Loucy (cell line): ENCODE results near the gene KCNK7.

Experiments
- CTCF ChIP-seq: fragments of 200-600 bp; sonication (generic); conservative IDR thresholded peaks from 2 replicates; pipeline ENCODE4 v1.5.1; 2014; ENCODE audit warnings: mild to moderate bottlenecking, antibody characterized with exemption, low read length
- EZH2phosphoT487 ChIP-seq: fragments of 200-600 bp; IDR thresholded peaks from 2 replicates; pipeline ENCODE4 v1.6.1; 2018; ENCODE audit warnings: antibody characterized with exemption, mild to moderate bottlenecking, moderate library complexity, borderline replicate concordance

DNA sequence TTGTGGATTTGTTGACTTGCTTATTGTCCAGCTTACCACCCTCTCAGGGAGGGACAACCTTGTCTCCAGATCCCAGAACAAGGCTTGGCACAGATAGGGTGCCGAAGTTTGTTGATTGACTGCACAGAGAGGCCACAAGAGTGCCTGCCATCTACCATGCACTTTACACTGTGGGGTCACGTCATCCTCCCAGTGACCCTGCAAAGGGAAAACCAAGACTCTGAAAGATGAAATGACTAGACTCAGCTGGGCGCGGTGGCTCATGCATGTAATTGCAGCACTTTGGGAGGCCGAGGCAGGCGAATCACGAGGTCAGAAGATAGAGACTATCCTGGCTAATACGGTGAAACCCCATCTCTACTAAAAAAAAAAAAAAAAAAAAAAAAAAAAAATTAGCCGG, 32.8 kb downstream of the KCNK7 start:
- TF ChIP-seq CTCF (no peak), EZH2phosphoT487 (no peak)
